ENCODE measurements around the gene STRN4. TPM values are rescaled to one million over a fixed set of nuclear protein-coding genes. Genes with fewer than 3 reads are reported as not detected.

The STRN4 gene
- total and polyA plus RNA-seq, 4 donors: 9.5 to 29.9 (median 24.8) TPM

GRCh38 chr19:46670813-46671212 is 75.4 kb downstream of the STRN4 start:
- TF ChIP-seq MAX (IDR thresholded peaks at IDR 0.05) (no peak), YY1 (IDR thresholded peaks at IDR 0.05) (no peak), FOXA2 (IDR thresholded peaks at IDR 0.05) (no peak), HNF4A (conservative IDR thresholded peaks at IDR 0.05) (no peak), FOXA1 (IDR thresholded peaks at IDR 0.05) (no peak), NR2F2 (IDR thresholded peaks at IDR 0.05) (no peak), GABPA (IDR thresholded peaks at IDR 0.05 in 1 of 2, conservative IDR thresholded peaks at IDR 0.05 in 1 of 2) (no peak), EGR1 (IDR thresholded peaks at IDR 0.05; ENCODE audit: low read depth in 2 of 2) (no peak), REST (IDR thresholded peaks at IDR 0.05) (no peak), TAF1 (conservative IDR thresholded peaks at IDR 0.05) (no peak), RAD21 (IDR thresholded peaks at IDR 0.05) (no peak), ZBTB33 (IDR thresholded peaks at IDR 0.05) (no peak), ATF3 (IDR thresholded peaks at IDR 0.05) (no peak), JUND (IDR thresholded peaks at IDR 0.05) (no peak), SP1 (IDR thresholded peaks at IDR 0.05) (no peak), RXRA (IDR thresholded peaks at IDR 0.05) (no peak), CTCF (IDR thresholded peaks at IDR 0.05; ENCODE audit: low read depth, low read length, missing input control) (no peak), HNF4G (IDR thresholded peaks at IDR 0.05) (no peak)
- H3K9me3 ChIP-seq (ENCODE audit: control insufficient read depth in 4 of 4, low read length in 3 of 4): no peaks in the 10 kb centered on the region
- H3K4me3 ChIP-seq (ENCODE audit: low read depth in 1 of 3, low read length in 3 of 3): no peak overlapping the region
- no peak for DNase-seq (ENCODE audit: low spot score)
- H3K9ac ChIP-seq (ENCODE audit: low read depth in 1 of 2, low read length in 2 of 2): no peak overlapping the region
- H3K27me3 ChIP-seq (ENCODE audit: control insufficient read depth in 4 of 4, insufficient read depth in 4 of 4, low read length in 3 of 4): no peaks in the 10 kb centered on the region
- no peak overlapping the region for H3K27ac ChIP-seq (ENCODE audit: low read depth in 1 of 2, low read length in 2 of 2)
- H3K36me3 ChIP-seq (ENCODE audit: control insufficient read depth in 4 of 4, insufficient read depth in 3 of 4, low read depth in 1 of 4, low read length in 3 of 4): peaks cover 10 to 22% (median 16%) of the 10 kb centered on the region in 4 donors
- H3K4me1 ChIP-seq (ENCODE audit: control insufficient read depth in 4 of 4, insufficient read depth in 4 of 4, low read length in 3 of 4): no peaks in the 10 kb centered on the region

Small RNA genes lying within 50 kb of the gene (small RNA-seq; reads per million reads assigned to genes)
- gene MIR320E (not detected), gene RF00019 (not detected), gene RN7SL364P (0.46 reads per million, percentile 53 among the genes with 10 or more reads in this experiment)

Other genes starting within 250 kb of the STRN4 start
- gene CALM3, start 145.1 kb downstream of the STRN4 start, total RNA-seq: 100 to 1,000 TPM in 1 of 2 donors, 10 to 100 TPM in 1; 73.3 to 112 TPM
- gene CALM3, start 145.1 kb downstream of the STRN4 start, polyA plus RNA-seq: 10 to 100 TPM; 51.4 to 90.0 TPM
- 1 to 10 TPM; 1.4 to 2.8 TPM for gene PTGIR, start 121.4 kb downstream of the STRN4 start, total RNA-seq
- gene PTGIR, start 121.4 kb downstream of the STRN4 start, polyA plus RNA-seq: 1 to 10 TPM; 2.9 to 5.9 TPM
- gene GNG8, start 110.2 kb downstream of the STRN4 start, total RNA-seq: not detected
- not detected for gene GNG8, start 110.2 kb downstream of the STRN4 start, polyA plus RNA-seq
- gene DACT3, start 85.3 kb downstream of the STRN4 start, total RNA-seq: 1 to 10 TPM; 1.0 to 1.1 TPM
- 1 to 10 TPM in 1 of 2 donors, under 1 TPM in 1; 0.32 to 1.4 TPM for gene DACT3, start 85.3 kb downstream of the STRN4 start, polyA plus RNA-seq
- 10 to 100 TPM in 1 of 2 donors, 1 to 10 TPM in 1; 8.5 to 14.4 TPM for gene PRKD2, start 29.3 kb downstream of the STRN4 start, total RNA-seq
- 10 to 100 TPM in 1 of 2 donors, 1 to 10 TPM in 1; 7.3 to 10.0 TPM for gene PRKD2, start 29.3 kb downstream of the STRN4 start, polyA plus RNA-seq
- 10 to 100 TPM in 1 of 2 donors, 1 to 10 TPM in 1; 7.5 to 11.1 TPM for gene FKRP, start 393 bp downstream of the STRN4 start, total RNA-seq
- gene FKRP, start 393 bp downstream of the STRN4 start, polyA plus RNA-seq: 1 to 10 TPM; 2.5 to 8.8 TPM
- gene SLC1A5, start 42.1 kb upstream of the STRN4 start, total RNA-seq: 10 to 100 TPM in 1 of 2 donors, 1 to 10 TPM in 1; 6.2 to 90.8 TPM
- gene SLC1A5, start 42.1 kb upstream of the STRN4 start, polyA plus RNA-seq: 1 to 10 TPM; 1.5 to 6.0 TPM
- gene AP2S1, start 104.4 kb upstream of the STRN4 start, total RNA-seq: 10 to 100 TPM; 28.3 to 71.2 TPM
- 100 to 1,000 TPM in 1 of 2 donors, 10 to 100 TPM in 1; 86.9 to 168 TPM for gene AP2S1, start 104.4 kb upstream of the STRN4 start, polyA plus RNA-seq
- 10 to 100 TPM; 26.3 to 49.2 TPM for gene ARHGAP35, start 114.5 kb upstream of the STRN4 start, total RNA-seq
- 10 to 100 TPM; 15.5 to 17.2 TPM for gene ARHGAP35, start 114.5 kb upstream of the STRN4 start, polyA plus RNA-seq

Data from liver (tissue), 10 donors.